ENCODE data around the gene TCERG1L. TPM values are rescaled to one million over a fixed set of nuclear protein-coding genes. Genes with fewer than 3 reads are reported as not detected.

TCERG1L gene
- total RNA-seq, 4 donors from 2014 or later, result 0.42 to 1.3 TPM; not detected in 2

DNA sequence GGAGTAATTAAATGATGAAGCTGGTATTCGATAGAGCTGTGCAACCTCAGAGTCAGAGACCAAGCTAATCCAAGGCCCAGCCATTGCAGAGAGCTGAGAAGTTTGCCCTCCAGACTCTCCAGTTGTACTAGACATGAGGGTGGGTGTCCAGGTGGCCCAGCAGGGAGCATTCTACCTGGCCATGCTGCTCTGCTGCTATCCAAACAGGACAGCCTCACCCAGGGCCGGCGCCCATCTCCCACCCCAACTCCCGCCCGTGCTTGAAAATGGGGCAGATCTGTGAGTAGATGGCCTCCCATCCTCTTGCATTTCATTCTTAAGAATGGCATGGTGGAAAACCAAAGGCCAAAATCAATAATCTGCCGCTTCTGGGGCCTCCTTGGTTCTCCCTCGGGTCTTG is 124.2 kb downstream of the TCERG1L start:
- 78 to 80% methylated on average over 7 of the region's 7 CpGs for WGBS, 2 donors
- no peak for DNase-seq (ENCODE audit: low spot score in 2 of 2)
- Histone ChIP-seq H3K27ac (no peak overlapping the region), H3K9me3 (peaks cover 0 to 2% (median 0%) of the 10 kb centered on the region in 4 donors), H3K4me1 (no peaks in the 10 kb centered on the region), H3K27me3 (no peaks in the 10 kb centered on the region), H3K4me3 (no peak overlapping the region), H3K36me3 (no peaks in the 10 kb centered on the region)
- no peak for TF ChIP-seq POLR2A (IDR thresholded peaks at IDR 0.05)
- TF ChIP-seq, protein P1, sequence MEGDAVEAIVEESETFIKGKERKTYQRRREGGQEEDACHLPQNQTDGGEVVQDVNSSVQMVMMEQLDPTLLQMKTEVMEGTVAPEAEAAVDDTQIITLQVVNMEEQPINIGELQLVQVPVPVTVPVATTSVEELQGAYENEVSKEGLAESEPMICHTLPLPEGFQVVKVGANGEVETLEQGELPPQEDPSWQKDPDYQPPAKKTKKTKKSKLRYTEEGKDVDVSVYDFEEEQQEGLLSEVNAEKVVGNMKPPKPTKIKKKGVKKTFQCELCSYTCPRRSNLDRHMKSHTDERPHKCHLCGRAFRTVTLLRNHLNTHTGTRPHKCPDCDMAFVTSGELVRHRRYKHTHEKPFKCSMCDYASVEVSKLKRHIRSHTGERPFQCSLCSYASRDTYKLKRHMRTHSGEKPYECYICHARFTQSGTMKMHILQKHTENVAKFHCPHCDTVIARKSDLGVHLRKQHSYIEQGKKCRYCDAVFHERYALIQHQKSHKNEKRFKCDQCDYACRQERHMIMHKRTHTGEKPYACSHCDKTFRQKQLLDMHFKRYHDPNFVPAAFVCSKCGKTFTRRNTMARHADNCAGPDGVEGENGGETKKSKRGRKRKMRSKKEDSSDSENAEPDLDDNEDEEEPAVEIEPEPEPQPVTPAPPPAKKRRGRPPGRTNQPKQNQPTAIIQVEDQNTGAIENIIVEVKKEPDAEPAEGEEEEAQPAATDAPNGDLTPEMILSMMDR (IDR thresholded peaks at IDR 0.05), result no peak
- TF ChIP-seq EP300 (IDR thresholded peaks at IDR 0.05), result no peak

GRCh38 chr10:131186547-131187253 is 124.8 kb downstream of the TCERG1L start:
- 72 to 77% methylated on average over 12 of the region's 12 CpGs for WGBS, 2 donors
- no peak for DNase-seq (ENCODE audit: low spot score in 2 of 2)
- H3K36me3 ChIP-seq, result no peaks in the 10 kb centered on the region
- H3K27me3 ChIP-seq, result no peaks in the 10 kb centered on the region
- H3K27ac ChIP-seq, result no peak overlapping the region
- TF ChIP-seq POLR2A (IDR thresholded peaks at IDR 0.05) (no peak), EP300 (IDR thresholded peaks at IDR 0.05) (no peak)
- TF ChIP-seq, protein P1 (IDR thresholded peaks at IDR 0.05), result no peak
- no peaks in the 10 kb centered on the region for H3K9me3 ChIP-seq
- H3K4me3 ChIP-seq, result no peak overlapping the region
- no peaks in the 10 kb centered on the region for H3K4me1 ChIP-seq

DNA sequence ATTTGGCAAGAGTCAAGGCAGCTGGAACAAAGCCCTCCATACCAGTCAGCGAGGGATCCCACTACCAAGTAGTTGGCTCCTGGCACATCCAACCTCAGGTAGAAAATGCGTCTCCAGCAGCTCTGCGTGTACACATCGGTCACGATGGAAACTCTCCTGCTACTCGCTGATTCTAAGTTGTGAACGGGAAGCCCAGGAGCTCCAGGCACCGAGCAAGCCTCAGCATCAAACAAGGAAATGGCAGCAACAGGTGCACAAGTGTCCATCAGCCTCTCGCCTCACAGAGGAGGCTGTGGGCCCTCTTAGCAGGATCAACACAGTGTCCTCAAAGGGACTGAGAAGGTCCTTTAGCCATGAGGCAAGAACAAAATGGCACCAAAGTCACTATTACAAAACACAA is 127.0 kb downstream of the TCERG1L start:
- H3K27ac ChIP-seq, result no peak overlapping the region
- H3K4me1 ChIP-seq, result no peaks in the 10 kb centered on the region
- TF ChIP-seq, protein P1 (IDR thresholded peaks at IDR 0.05), result no peak
- no peak for TF ChIP-seq EP300 (IDR thresholded peaks at IDR 0.05)
- TF ChIP-seq POLR2A (IDR thresholded peaks at IDR 0.05), result no peak
- H3K9me3 ChIP-seq, result no peaks in the 10 kb centered on the region
- no peaks in the 10 kb centered on the region for H3K36me3 ChIP-seq
- no peaks in the 10 kb centered on the region for H3K27me3 ChIP-seq
- no peak overlapping the region for H3K4me3 ChIP-seq
- no peak for DNase-seq (ENCODE audit: low spot score in 2 of 2)
- 86 to 89% methylated on average over 9 of the region's 9 CpGs for WGBS, 2 donors

DNA sequence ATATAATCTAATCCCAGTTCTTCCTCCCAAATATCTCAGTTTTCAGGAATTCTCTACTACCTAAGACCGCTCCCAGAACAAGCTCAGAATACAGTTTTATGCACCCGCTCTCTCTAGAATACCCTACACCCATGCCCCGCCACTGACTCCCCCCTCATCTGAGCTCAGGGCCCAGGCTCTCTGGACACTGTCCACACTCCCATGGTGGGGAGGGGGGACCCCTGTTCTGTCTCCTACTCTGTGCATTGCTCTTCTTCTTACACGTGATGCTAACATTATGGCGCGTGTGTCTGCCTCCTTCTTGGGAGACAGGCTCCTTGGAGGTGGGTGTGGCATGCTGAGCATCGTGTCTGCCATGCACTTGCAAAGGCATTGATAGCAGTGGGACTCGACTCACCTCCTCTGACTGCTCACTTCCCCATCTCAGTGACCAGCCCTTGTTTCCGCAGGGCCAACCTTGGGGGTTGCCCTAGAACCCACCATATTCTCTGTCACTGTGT is 127.9 kb downstream of the TCERG1L start:
- H3K4me3 ChIP-seq, result no peak overlapping the region
- no peaks in the 10 kb centered on the region for H3K4me1 ChIP-seq
- TF ChIP-seq, protein P1 (IDR thresholded peaks at IDR 0.05), result no peak
- TF ChIP-seq EP300 (IDR thresholded peaks at IDR 0.05) (no peak), POLR2A (IDR thresholded peaks at IDR 0.05) (no peak)
- WGBS, 2 donors, result 90 to 91% methylated on average over 9 of the region's 9 CpGs
- H3K36me3 ChIP-seq, result no peaks in the 10 kb centered on the region
- DNase-seq (ENCODE audit: low spot score in 2 of 2), result no peak
- no peaks in the 10 kb centered on the region for H3K27me3 ChIP-seq
- H3K9me3 ChIP-seq, result no peaks in the 10 kb centered on the region
- H3K27ac ChIP-seq, result no peak overlapping the region

- H3K9me3 ChIP-seq, result no peaks in the 10 kb centered on the region
- 87 to 90% methylated on average over 8 of the region's 8 CpGs for WGBS, 2 donors
- no peak overlapping the region for H3K4me3 ChIP-seq
- H3K36me3 ChIP-seq, result no peaks in the 10 kb centered on the region
- H3K27ac ChIP-seq, result no peak overlapping the region
- DNase-seq (ENCODE audit: low spot score in 2 of 2), result no peak
- TF ChIP-seq POLR2A (IDR thresholded peaks at IDR 0.05), result no peak
- TF ChIP-seq, protein P1 (IDR thresholded peaks at IDR 0.05), result no peak
- no peak for TF ChIP-seq EP300 (IDR thresholded peaks at IDR 0.05)
- H3K4me1 ChIP-seq, result peaks cover 0 to 3% (median 0%) of the 10 kb centered on the region in 4 donors
- no peaks in the 10 kb centered on the region for H3K27me3 ChIP-seq
Measured at GRCh38 chr10:131181456-131181855, 130.1 kb downstream of the TCERG1L start.

Measured in tibial nerve (tissue), 4 donors.